ENCODE results near the gene TPPP3.

TPPP3 gene

DNA sequence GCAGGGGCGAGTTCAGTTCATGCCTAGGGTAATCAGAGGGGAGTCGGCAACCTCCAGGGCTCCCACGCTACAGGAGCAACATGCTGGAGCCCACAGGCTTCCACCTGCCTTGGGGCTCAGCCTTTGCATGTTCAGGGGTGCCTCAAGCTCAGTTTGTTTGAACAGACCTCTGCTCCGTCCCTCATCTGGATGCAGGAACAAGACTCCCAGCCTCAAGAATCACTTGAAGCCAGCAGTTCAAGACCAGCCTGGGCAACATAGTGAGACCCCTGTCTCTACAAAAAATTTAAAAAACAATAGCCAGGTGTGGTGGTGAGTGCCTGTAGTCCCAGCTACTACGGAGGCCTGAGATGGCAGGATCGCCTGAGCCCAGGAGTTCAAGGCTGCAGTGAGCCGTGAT, 32.7 kb upstream of the TPPP3 start:
- Histone ChIP-seq H3K4me2 (ENCODE audit: low read length) (no peak overlapping the region), H4K20me1 (ENCODE audit: insufficient read depth, low read length) (no peaks in the 10 kb centered on the region), H3K4me3 (ENCODE audit: low read length) (no peak overlapping the region), H3K27ac (ENCODE audit: low read length) (no peak overlapping the region), H3K79me2 (ENCODE audit: low read length) (no peaks in the 10 kb centered on the region), H3K9me3 (ENCODE audit: insufficient read depth, low read length) (no peaks in the 10 kb centered on the region), H3K9ac (ENCODE audit: low read length) (no peak overlapping the region), H3K36me3 (replicated peaks; ENCODE audit: low read depth, low read length) (no peaks in the 10 kb centered on the region), H3K27me3 (ENCODE audit: low read depth, low read length) (peaks cover 25% of the 10 kb centered on the region), H2AFZ (ENCODE audit: low read depth, low read length) (no peak overlapping the region), H3K4me1 (ENCODE audit: low read length) (peaks cover 6% of the 10 kb centered on the region; the same call in 1 of the 2 replicates)
- TF ChIP-seq, protein P1, sequence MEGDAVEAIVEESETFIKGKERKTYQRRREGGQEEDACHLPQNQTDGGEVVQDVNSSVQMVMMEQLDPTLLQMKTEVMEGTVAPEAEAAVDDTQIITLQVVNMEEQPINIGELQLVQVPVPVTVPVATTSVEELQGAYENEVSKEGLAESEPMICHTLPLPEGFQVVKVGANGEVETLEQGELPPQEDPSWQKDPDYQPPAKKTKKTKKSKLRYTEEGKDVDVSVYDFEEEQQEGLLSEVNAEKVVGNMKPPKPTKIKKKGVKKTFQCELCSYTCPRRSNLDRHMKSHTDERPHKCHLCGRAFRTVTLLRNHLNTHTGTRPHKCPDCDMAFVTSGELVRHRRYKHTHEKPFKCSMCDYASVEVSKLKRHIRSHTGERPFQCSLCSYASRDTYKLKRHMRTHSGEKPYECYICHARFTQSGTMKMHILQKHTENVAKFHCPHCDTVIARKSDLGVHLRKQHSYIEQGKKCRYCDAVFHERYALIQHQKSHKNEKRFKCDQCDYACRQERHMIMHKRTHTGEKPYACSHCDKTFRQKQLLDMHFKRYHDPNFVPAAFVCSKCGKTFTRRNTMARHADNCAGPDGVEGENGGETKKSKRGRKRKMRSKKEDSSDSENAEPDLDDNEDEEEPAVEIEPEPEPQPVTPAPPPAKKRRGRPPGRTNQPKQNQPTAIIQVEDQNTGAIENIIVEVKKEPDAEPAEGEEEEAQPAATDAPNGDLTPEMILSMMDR (IDR thresholded peaks at IDR 0.05; ENCODE audit: low read depth, low read length), result no peak
- no peak for TF ChIP-seq EZH2phosphoT487 (IDR thresholded peaks at IDR 0.05; ENCODE audit: low read depth)

DNA sequence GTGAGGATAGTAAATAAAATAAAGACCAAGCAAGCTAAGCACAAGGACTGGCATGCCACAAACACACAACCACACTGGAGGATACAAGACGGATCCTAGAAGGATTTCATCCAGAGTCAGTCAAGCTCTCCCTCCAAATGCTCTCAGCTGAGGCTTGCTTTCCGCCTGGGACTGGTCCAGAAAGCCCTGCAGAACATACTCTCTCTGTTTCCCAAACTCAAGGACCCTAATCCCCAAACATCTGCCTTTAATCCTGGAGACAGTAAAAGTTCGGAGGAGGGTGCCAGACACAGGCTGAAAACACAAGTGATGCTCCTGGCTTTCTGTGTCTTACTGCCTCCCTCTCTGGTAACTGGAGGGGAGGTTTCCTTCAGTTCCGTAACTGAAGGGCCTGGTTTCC, 32.3 kb upstream of the TPPP3 start:
- Histone ChIP-seq H3K4me2 (ENCODE audit: low read length) (no peak overlapping the region), H2AFZ (ENCODE audit: low read depth, low read length) (no peak overlapping the region), H3K79me2 (ENCODE audit: low read length) (no peaks in the 10 kb centered on the region), H4K20me1 (ENCODE audit: insufficient read depth, low read length) (no peaks in the 10 kb centered on the region), H3K4me3 (ENCODE audit: low read length) (no peak overlapping the region), H3K36me3 (replicated peaks; ENCODE audit: low read depth, low read length) (no peaks in the 10 kb centered on the region), H3K4me1 (ENCODE audit: low read length) (peaks cover 6% of the 10 kb centered on the region; the same call in 1 of the 2 replicates), H3K9ac (ENCODE audit: low read length) (no peak overlapping the region), H3K27ac (ENCODE audit: low read length) (no peak overlapping the region), H3K9me3 (ENCODE audit: insufficient read depth, low read length) (no peaks in the 10 kb centered on the region), H3K27me3 (ENCODE audit: low read depth, low read length) (peaks cover 25% of the 10 kb centered on the region)
- no peak for TF ChIP-seq EZH2phosphoT487 (IDR thresholded peaks at IDR 0.05; ENCODE audit: low read depth)

DNA sequence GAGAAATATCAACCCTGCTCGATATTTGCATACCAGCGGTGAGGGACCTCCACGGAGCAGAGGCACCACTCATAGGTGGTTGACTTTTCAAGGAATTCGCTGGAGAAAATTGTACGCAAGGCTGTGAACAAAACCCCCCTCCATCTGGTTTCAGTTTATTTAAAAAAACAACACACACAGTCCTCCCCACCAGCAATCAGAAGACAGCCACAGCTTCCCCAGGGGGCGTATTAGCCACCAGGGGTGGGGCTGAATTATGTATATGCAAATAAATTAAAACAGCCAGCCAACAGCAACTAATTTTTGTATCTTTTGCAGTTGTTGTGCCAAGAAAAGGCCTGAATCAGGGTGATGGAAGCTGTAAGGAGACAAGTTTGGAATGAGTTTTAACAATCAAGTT, 31.8 kb upstream of the TPPP3 start:
- Histone ChIP-seq H3K27me3 (ENCODE audit: low read depth, low read length) (peaks cover 25% of the 10 kb centered on the region), H3K4me2 (ENCODE audit: low read length) (no peak overlapping the region), H3K9ac (ENCODE audit: low read length) (no peak overlapping the region), H2AFZ (ENCODE audit: low read depth, low read length) (no peak overlapping the region), H3K4me1 (ENCODE audit: low read length) (peaks cover 3% of the 10 kb centered on the region; the same call in 1 of the 2 replicates), H4K20me1 (ENCODE audit: insufficient read depth, low read length) (no peaks in the 10 kb centered on the region), H3K9me3 (ENCODE audit: insufficient read depth, low read length) (no peaks in the 10 kb centered on the region), H3K27ac (ENCODE audit: low read length) (no peak overlapping the region), H3K4me3 (ENCODE audit: low read length) (no peak overlapping the region), H3K79me2 (ENCODE audit: low read length) (no peaks in the 10 kb centered on the region), H3K36me3 (replicated peaks; ENCODE audit: low read depth, low read length) (no peaks in the 10 kb centered on the region)
- TF ChIP-seq EZH2phosphoT487 (IDR thresholded peaks at IDR 0.05; ENCODE audit: low read depth), result no peak
- TF ChIP-seq, protein P1 (IDR thresholded peaks at IDR 0.05; ENCODE audit: low read depth, low read length), result no peak

DNA sequence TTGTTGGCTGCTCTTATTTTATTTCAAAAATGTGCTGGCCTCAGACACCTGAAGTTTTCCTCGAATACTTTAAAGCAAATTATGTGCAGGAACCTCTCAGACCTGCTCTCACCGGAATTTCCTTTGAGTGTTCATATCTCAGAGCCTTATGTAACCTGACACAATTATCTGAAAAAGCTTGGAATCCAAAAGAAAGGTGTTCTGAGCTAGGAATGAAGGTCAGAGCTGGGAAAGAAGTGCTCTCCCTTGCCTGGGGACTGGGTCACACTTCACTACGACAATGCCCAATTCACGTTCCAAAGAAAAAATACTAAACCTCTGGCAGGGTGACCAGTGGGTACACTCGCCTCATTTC, 30.9 kb upstream of the TPPP3 start:
- Histone ChIP-seq H3K36me3 (replicated peaks; ENCODE audit: low read depth, low read length) (no peaks in the 10 kb centered on the region), H3K27ac (ENCODE audit: low read length) (no peak overlapping the region), H3K4me3 (ENCODE audit: low read length) (no peak overlapping the region), H3K4me2 (ENCODE audit: low read length) (no peak overlapping the region), H4K20me1 (ENCODE audit: insufficient read depth, low read length) (no peaks in the 10 kb centered on the region), H2AFZ (ENCODE audit: low read depth, low read length) (no peak overlapping the region), H3K27me3 (ENCODE audit: low read depth, low read length) (peaks cover 25% of the 10 kb centered on the region), H3K79me2 (ENCODE audit: low read length) (no peaks in the 10 kb centered on the region), H3K9me3 (ENCODE audit: insufficient read depth, low read length) (no peaks in the 10 kb centered on the region), H3K4me1 (ENCODE audit: low read length) (0 out of 2 replicates have a peak, but pooled peaks cover 2% of the 10 kb centered on the region), H3K9ac (ENCODE audit: low read length) (no peak overlapping the region)
- no peak for TF ChIP-seq EZH2phosphoT487 (IDR thresholded peaks at IDR 0.05; ENCODE audit: low read depth)
- TF ChIP-seq, protein P1 (IDR thresholded peaks at IDR 0.05; ENCODE audit: low read depth, low read length), result no peak
